Skin of body (tissue), 2 donors: ENCODE measurements around the gene NT5DC2. TPM values are rescaled to one million over a fixed set of nuclear protein-coding genes. Genes with fewer than 3 reads are reported as not detected.

ENCODE experiments used
- DNase-seq: peaks from one replicate; lab custom pipeline; 2025; lab: John Stamatoyannopoulos, UW
- total RNA-seq: library from RNA; depleted of rRNA; stranded (reverse); fragments of >200 nt; gene quantifications from one replicate; pipeline ENCODE4 v1.2.3, GENCODE V29; 2014

The NT5DC2 gene
- total RNA-seq, 1 donor from 2014 or later = 32.7 TPM

- DNase-seq = no peak
These were observed 7.7 kb downstream of the NT5DC2 start for GRCh38 chr3:52525680-52526561.

- peak; percentile 62 for DNase-seq
These were observed 8.6 kb downstream of the NT5DC2 start for GRCh38 chr3:52524752-52525679.

- no peak for DNase-seq
These were observed 9.4 kb downstream of the NT5DC2 start for GRCh38 chr3:52524258-52524751.

GRCh38 chr3:52523386-52524257, 10.0 kb downstream of the NT5DC2 start:
- no peak for DNase-seq

- DNase-seq = no peak
These were observed 10.9 kb downstream of the NT5DC2 start for GRCh38 chr3:52522651-52523251.

GRCh38 chr3:52521881-52522650, 11.6 kb downstream of the NT5DC2 start:
- DNase-seq = no peak

- no peak for DNase-seq
These were observed 12.2 kb downstream of the NT5DC2 start for GRCh38 chr3:52521488-52521824.

GRCh38 chr3:52520716-52521487, 12.8 kb downstream of the NT5DC2 start:
- no peak for DNase-seq

- no peak for DNase-seq
These were observed 13.5 kb downstream of the NT5DC2 start for GRCh38 chr3:52520141-52520667.

- no peak for DNase-seq
These were observed 14.1 kb downstream of the NT5DC2 start for GRCh38 chr3:52519445-52520140.

- no peak for DNase-seq
These were observed 14.8 kb downstream of the NT5DC2 start for GRCh38 chr3:52518723-52519444.

GRCh38 chr3:52517796-52518722, 15.6 kb downstream of the NT5DC2 start:
- DNase-seq = no peak

- DNase-seq = no peak
These were observed 17.0 kb downstream of the NT5DC2 start for GRCh38 chr3:52516509-52517195.

- no peak for DNase-seq
These were observed 18.5 kb downstream of the NT5DC2 start for GRCh38 chr3:52515192-52515591.

- DNase-seq = no peak
These were observed 19.1 kb downstream of the NT5DC2 start for GRCh38 chr3:52514576-52514975.

GRCh38 chr3:52513281-52513680, 20.4 kb downstream of the NT5DC2 start:
- no peak for DNase-seq
